ENCODE results near the gene ZSWIM8. TPM values are rescaled to one million over a fixed set of nuclear protein-coding genes. Genes with fewer than 3 reads are reported as not detected.
A peak's percentile ranks its signal among the peaks of the same experiment; 100 is the strongest.

Gene ZSWIM8
- total and polyA plus RNA-seq, 2 of the 8 experiments (the other 6 are each of a cell fraction or from before 2014, with no cell fraction given): 44.7 to 99.7 TPM

DNA sequence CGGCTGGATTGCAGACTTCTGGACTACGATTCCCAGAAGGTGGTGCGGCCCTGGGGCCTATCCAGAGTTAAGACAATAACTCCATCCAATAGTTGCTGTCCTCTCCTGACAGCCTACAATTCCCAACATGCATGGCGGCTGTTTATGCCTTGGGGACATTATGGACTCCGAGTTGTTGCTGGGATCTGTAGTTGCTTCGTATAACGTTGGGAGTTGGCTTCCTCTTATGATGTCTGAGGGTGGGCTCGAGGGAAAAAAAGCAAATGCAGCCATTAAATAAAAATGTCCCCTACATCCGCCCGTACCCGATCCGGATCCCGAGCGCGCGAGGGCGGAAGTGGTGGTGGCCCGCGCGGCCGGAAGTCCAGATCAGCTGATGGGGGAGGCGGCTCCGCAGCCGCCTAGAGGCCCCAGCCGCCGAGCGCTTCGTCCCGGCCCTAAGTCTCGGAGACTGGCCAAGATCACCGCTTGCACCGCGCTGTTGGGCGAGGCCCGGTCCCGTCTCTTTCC lies at the start of gene ZSWIM8 (continued):
- TF ChIP-seq GABPA (IDR thresholded peaks at IDR 0.05; ENCODE audit: borderline replicate concordance, insufficient read depth, low read length) (peak; percentile 92), BACH1 (IDR thresholded peaks at IDR 0.05; ENCODE audit: low read length) (peak; percentile 93), CTBP2 (IDR thresholded peaks at IDR 0.05; ENCODE audit: borderline replicate concordance, insufficient read depth, insufficient read length, low read length) (no peak), RNF2 (IDR thresholded peaks at IDR 0.05; ENCODE audit: borderline replicate concordance, low read depth, low read length, missing control alignments, poor library complexity, severe bottlenecking) (no peak), FOSL1 (IDR thresholded peaks at IDR 0.05; ENCODE audit: insufficient read depth, low read depth, low read length) (no peak), TBP (IDR thresholded peaks at IDR 0.05; ENCODE audit: low read depth, low read length) (peak; percentile 36; the same call in 1 of the 2 replicates), BCL11A (IDR thresholded peaks at IDR 0.05; ENCODE audit: low read depth in 2 of 2, low read length in 2 of 2) (no peak), ATF2 (IDR thresholded peaks at IDR 0.05; ENCODE audit: low read length) (no peak), NRF1 (IDR thresholded peaks at IDR 0.05; ENCODE audit: low read depth, low read length) (no peak), RBBP5 (IDR thresholded peaks at IDR 0.05; ENCODE audit: borderline replicate concordance, low read depth, low read length) (peak; percentile 90), SAP30 (IDR thresholded peaks at IDR 0.05; ENCODE audit: insufficient read depth, insufficient replicate concordance, low read length) (peak; percentile 76), TAF7 (optimal IDR thresholded peaks at IDR 0.05; ENCODE audit: borderline replicate concordance, low read depth, low read length) (no peak), HDAC2 (IDR thresholded peaks at IDR 0.05; ENCODE audit: borderline replicate concordance in 1 of 2, low read depth in 2 of 2, low read length in 2 of 2) (peak; percentile 85 to 93), CTCF (IDR thresholded peaks at IDR 0.05; ENCODE audit: control extremely low read depth in 1 of 3, insufficient read depth in 1 of 3, low read depth in 1 of 3, low read length in 3 of 3) (peak in 1 of 3 experiments; percentile 2; a peak in 1 of 4 replicates), NANOG (IDR thresholded peaks at IDR 0.05; ENCODE audit: insufficient read depth, low read depth, low read length, poor library complexity, severe bottlenecking) (no peak), MAX (IDR thresholded peaks at IDR 0.05) (no peak)
- TF ChIP-seq, protein P1, sequence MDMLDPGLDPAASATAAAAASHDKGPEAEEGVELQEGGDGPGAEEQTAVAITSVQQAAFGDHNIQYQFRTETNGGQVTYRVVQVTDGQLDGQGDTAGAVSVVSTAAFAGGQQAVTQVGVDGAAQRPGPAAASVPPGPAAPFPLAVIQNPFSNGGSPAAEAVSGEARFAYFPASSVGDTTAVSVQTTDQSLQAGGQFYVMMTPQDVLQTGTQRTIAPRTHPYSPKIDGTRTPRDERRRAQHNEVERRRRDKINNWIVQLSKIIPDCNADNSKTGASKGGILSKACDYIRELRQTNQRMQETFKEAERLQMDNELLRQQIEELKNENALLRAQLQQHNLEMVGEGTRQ (IDR thresholded peaks at IDR 0.05; ENCODE audit: low read length): peak; percentile 56
